ENCODE results near the gene RSPH1.

Gene RSPH1

GRCh38 chr21:42461881-42462877, 33.8 kb downstream of the RSPH1 start:
- FAIRE-seq: no peak

- no peak for FAIRE-seq
Measured at GRCh38 chr21:42461185-42461520, 34.9 kb downstream of the RSPH1 start.

- no peak for FAIRE-seq
Measured at GRCh38 chr21:42460391-42461184, 35.4 kb downstream of the RSPH1 start.

GRCh38 chr21:42459546-42460215, 36.3 kb downstream of the RSPH1 start:
- FAIRE-seq: no peak

- FAIRE-seq: no peak
Measured at GRCh38 chr21:42459082-42459460, 37.0 kb downstream of the RSPH1 start.

GRCh38 chr21:42456457-42456856, 39.6 kb downstream of the RSPH1 start:
- FAIRE-seq: no peak

GRCh38 chr21:42455754-42456440, 40.1 kb downstream of the RSPH1 start:
- FAIRE-seq: no peak

GRCh38 chr21:42455196-42455595, 40.8 kb downstream of the RSPH1 start:
- no peak for FAIRE-seq

- FAIRE-seq: no peak
Measured at GRCh38 chr21:42454786-42455185, 41.2 kb downstream of the RSPH1 start.

GRCh38 chr21:42453986-42454570, 41.9 kb downstream of the RSPH1 start:
- FAIRE-seq: no peak

- no peak for FAIRE-seq
Measured at GRCh38 chr21:42453224-42453985, 42.6 kb downstream of the RSPH1 start.

GRCh38 chr21:42452401-42453223, 43.4 kb downstream of the RSPH1 start:
- no peak for FAIRE-seq

- no peak for FAIRE-seq
Measured at GRCh38 chr21:42451941-42452340, 44.1 kb downstream of the RSPH1 start.

GRCh38 chr21:42448686-42449085, 47.3 kb downstream of the RSPH1 start:
- FAIRE-seq: no peak

GRCh38 chr21:42447732-42448131, 48.3 kb downstream of the RSPH1 start:
- FAIRE-seq: no peak

- no peak for FAIRE-seq
Measured at GRCh38 chr21:42447182-42447581, 48.8 kb downstream of the RSPH1 start.

- no peak for FAIRE-seq
Measured at GRCh38 chr21:42446531-42446930, 49.5 kb downstream of the RSPH1 start.

- no peak for FAIRE-seq
Measured at GRCh38 chr21:42445311-42445710, 50.7 kb downstream of the RSPH1 start.

- FAIRE-seq: no peak
Measured at GRCh38 chr21:42444745-42445059, 51.3 kb downstream of the RSPH1 start.

GRCh38 chr21:42443876-42444744, 51.9 kb downstream of the RSPH1 start:
- FAIRE-seq: no peak

Data from islet of Langerhans (tissue), 1 donor.